ENCODE results near the gene ESYT2.

The ESYT2 gene

DNA sequence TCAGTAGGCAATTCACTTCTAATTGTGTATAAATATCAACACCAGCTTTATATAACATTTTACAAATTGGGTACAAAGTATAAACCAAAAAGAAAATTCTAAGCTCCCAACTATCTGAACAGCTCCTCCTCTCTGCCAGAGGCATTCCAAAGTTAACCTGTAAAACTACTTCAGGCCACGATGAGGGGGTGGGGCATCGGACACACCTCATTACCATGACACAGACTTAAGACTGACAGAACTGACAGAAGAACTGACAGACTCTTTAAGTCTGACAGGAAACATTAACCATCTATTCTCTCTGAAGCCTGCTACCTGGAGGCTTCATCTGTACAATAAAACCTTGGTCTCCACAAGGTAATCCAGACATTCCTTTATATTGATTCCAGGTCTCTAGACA lies 12.3 kb downstream of the ESYT2 start:
- DNase-seq (ENCODE audit: low read depth), result no peak
- TF ChIP-seq CTCF (IDR thresholded peaks at IDR 0.05; ENCODE audit: control insufficient read depth, insufficient read depth, low read depth, low read length, missing control alignments), result no peak
- no peak overlapping the region for H3K4me3 ChIP-seq (ENCODE audit: control insufficient read depth, low read depth, low read length)

GRCh38 chr7:158816271-158816670 lies 13.0 kb downstream of the ESYT2 start:
- no peak for TF ChIP-seq CTCF (IDR thresholded peaks at IDR 0.05; ENCODE audit: control insufficient read depth, insufficient read depth, low read depth, low read length, missing control alignments)
- DNase-seq (ENCODE audit: low read depth), result no peak
- H3K4me3 ChIP-seq (ENCODE audit: control insufficient read depth, low read depth, low read length), result no peak overlapping the region

- TF ChIP-seq CTCF (IDR thresholded peaks at IDR 0.05; ENCODE audit: control insufficient read depth, insufficient read depth, low read depth, low read length, missing control alignments), result no peak
- no peak overlapping the region for H3K4me3 ChIP-seq (ENCODE audit: control insufficient read depth, low read depth, low read length)
- DNase-seq (ENCODE audit: low read depth), result no peak
Observed at GRCh38 chr7:158815800-158816128, 13.5 kb downstream of the ESYT2 start.

DNA sequence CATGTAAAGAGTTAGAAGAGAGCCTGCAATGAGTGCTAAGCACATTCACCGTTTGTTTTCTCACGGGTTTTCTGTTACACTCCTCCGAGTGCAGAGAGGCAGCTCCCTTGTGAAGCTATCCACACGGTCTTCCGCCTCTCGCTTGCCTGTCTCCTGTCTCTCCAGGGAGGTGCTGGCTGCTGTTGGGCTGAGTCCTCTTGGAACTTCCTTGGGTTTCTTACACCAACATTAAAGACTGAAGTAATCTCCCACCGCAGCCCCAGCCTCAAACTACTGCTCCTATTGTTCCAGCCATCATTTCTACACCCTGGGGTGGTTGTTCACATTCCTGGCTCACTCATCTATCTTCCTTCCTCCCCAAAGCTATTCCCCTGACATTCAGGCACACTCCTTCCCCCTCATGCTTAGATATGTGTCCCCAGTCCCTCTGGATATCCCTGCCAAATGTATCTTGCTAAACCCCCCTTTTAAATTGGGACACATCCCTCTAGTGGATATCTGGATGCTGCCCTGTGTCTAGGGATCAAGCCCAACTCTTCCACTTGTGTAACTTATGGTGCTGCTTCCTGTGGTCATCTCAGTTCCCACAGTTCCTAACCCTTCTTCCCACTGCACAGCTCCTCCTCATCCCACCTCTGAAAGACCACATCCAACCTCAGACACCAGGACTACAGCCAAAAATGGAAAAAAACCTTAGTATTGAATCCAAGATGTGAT lies 14.1 kb downstream of the ESYT2 start:
- DNase-seq (ENCODE audit: low read depth), result no peak
- no peak overlapping the region for H3K4me3 ChIP-seq (ENCODE audit: control insufficient read depth, low read depth, low read length)
- TF ChIP-seq CTCF (IDR thresholded peaks at IDR 0.05; ENCODE audit: control insufficient read depth, insufficient read depth, low read depth, low read length, missing control alignments), result no peak

DNA sequence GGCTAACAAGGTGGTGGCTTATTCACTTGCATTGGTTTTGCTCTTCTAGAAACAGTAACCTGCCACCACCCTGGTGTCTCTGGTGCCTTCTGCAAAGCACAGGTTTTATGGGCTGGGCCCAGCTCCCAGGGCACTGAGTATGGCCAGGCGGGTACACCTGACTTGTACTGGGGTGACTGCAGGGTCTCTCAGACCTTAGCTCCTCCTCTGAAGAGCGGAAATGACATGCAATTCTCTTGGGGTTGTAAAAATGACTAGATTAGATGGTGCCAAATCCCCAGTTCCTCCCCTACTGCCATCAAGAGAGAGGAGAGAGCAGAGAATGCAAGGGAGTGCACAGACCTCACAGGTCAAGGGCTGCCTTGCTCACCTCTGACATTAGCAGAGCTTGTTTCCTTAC lies 14.7 kb downstream of the ESYT2 start:
- TF ChIP-seq CTCF (IDR thresholded peaks at IDR 0.05; ENCODE audit: control insufficient read depth, insufficient read depth, low read depth, low read length, missing control alignments), result no peak
- no peak for DNase-seq (ENCODE audit: low read depth)
- H3K4me3 ChIP-seq (ENCODE audit: control insufficient read depth, low read depth, low read length), result no peak overlapping the region

DNA sequence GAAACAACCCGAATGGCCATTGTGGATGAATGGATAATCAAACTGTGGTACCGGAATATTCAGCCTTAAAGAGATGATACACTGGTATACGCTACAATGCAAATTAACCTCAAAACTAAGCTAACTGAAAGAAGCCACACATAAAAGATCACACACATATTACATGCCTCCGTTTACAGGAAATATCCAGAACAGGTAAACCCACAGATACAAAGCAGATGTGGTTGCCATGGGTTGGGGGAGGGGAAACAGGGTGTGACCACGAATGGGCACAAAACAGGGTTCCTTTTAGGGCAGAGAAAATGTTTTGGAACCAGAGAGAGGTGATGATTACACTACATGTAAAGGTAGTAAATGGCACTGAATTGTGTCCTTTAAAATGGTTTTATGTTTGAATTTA lies 16.6 kb downstream of the ESYT2 start:
- no peak overlapping the region for H3K4me3 ChIP-seq (ENCODE audit: control insufficient read depth, low read depth, low read length)
- TF ChIP-seq CTCF (IDR thresholded peaks at IDR 0.05; ENCODE audit: control insufficient read depth, insufficient read depth, low read depth, low read length, missing control alignments), result no peak
- DNase-seq (ENCODE audit: low read depth), result no peak

- TF ChIP-seq CTCF (IDR thresholded peaks at IDR 0.05; ENCODE audit: control insufficient read depth, insufficient read depth, low read depth, low read length, missing control alignments), result no peak
- no peak for DNase-seq (ENCODE audit: low read depth)
- no peak overlapping the region for H3K4me3 ChIP-seq (ENCODE audit: control insufficient read depth, low read depth, low read length)
Observed at GRCh38 chr7:158811894-158812293, 17.4 kb downstream of the ESYT2 start.
